MM.1S (cell line): Measurements from ENCODE around the gene INHBC.

Experiments used
- EZH2 ChIP-seq: fragments of 300-600 bp; sonication (generic); optimal IDR thresholded peaks from 2 replicates; pipeline ENCODE3; 2017; ENCODE audit warnings: low read depth, mild to moderate bottlenecking, antibody characterized with exemption, low read length, mixed read lengths
- EZH2phosphoT487 ChIP-seq: fragments of 300-600 bp; sonication (generic); IDR thresholded peaks from 2 replicates; pipeline ENCODE4 v1.6.1; 2018; ENCODE audit warnings: antibody characterized with exemption, low read length
- TF ChIP-seq, protein P1 (sequence below): fragments of 300-600 bp; sonication (generic); IDR thresholded peaks from 2 replicates; pipeline ENCODE4 v1.5.1; 2016; ENCODE audit warnings: antibody characterized with exemption, low read length, mixed read lengths

DNA sequence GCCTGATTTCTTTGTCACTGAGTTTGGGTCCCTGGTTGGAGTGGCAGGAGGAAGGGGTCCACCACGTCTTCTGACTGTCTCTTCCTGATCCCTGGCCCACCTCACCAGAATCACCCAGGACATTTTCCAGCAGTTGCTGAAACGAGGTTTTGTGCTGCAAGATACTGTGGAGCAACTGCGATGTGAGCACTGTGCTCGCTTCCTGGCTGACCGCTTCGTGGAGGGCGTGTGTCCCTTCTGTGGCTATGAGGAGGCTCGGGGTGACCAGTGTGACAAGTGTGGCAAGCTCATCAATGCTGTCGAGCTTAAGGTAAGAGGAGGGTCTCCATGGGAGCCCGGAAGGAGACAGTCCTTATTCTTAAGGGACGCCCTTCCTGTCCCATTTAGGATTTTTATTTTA, 65.6 kb downstream of the INHBC start:
- TF ChIP-seq, protein P1, sequence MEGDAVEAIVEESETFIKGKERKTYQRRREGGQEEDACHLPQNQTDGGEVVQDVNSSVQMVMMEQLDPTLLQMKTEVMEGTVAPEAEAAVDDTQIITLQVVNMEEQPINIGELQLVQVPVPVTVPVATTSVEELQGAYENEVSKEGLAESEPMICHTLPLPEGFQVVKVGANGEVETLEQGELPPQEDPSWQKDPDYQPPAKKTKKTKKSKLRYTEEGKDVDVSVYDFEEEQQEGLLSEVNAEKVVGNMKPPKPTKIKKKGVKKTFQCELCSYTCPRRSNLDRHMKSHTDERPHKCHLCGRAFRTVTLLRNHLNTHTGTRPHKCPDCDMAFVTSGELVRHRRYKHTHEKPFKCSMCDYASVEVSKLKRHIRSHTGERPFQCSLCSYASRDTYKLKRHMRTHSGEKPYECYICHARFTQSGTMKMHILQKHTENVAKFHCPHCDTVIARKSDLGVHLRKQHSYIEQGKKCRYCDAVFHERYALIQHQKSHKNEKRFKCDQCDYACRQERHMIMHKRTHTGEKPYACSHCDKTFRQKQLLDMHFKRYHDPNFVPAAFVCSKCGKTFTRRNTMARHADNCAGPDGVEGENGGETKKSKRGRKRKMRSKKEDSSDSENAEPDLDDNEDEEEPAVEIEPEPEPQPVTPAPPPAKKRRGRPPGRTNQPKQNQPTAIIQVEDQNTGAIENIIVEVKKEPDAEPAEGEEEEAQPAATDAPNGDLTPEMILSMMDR, result no peak
- no peak for TF ChIP-seq EZH2
- TF ChIP-seq EZH2phosphoT487, result no peak
